ENCODE data around the gene EDIL3.

DNA sequence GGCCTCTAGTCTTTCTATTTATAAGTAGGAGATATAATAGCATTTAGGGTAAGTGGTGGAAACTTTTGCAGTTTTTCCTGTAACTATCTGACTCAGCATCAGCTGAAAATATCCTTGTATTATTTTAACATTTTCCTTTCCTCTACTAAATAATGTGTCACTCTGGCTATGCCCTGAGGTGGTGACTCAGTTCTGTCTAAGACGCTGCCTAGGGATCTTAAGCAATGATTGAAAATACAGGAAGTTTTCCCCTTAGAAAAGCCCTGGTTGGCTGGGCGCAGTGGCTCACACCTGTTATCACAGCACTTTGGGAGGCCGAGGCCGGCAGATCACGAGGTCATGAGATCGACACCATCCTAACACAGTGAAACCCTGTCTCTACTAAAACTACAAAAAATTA, 9.3 kb upstream of the EDIL3 start:
- TF ChIP-seq, protein P1, sequence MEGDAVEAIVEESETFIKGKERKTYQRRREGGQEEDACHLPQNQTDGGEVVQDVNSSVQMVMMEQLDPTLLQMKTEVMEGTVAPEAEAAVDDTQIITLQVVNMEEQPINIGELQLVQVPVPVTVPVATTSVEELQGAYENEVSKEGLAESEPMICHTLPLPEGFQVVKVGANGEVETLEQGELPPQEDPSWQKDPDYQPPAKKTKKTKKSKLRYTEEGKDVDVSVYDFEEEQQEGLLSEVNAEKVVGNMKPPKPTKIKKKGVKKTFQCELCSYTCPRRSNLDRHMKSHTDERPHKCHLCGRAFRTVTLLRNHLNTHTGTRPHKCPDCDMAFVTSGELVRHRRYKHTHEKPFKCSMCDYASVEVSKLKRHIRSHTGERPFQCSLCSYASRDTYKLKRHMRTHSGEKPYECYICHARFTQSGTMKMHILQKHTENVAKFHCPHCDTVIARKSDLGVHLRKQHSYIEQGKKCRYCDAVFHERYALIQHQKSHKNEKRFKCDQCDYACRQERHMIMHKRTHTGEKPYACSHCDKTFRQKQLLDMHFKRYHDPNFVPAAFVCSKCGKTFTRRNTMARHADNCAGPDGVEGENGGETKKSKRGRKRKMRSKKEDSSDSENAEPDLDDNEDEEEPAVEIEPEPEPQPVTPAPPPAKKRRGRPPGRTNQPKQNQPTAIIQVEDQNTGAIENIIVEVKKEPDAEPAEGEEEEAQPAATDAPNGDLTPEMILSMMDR (IDR thresholded peaks at IDR 0.05; ENCODE audit: poor library complexity): no peak
- TF ChIP-seq EZH2phosphoT487 (IDR thresholded peaks at IDR 0.05; ENCODE audit: low read depth, severe bottlenecking, unreplicated experiment): no peak

Measured in hepatocyte (in vitro differentiated cells).